Prostate gland (tissue), 2 donors: Measurements from ENCODE around the gene INTS13. TPM values are rescaled to one million over a fixed set of nuclear protein-coding genes. Genes with fewer than 3 reads are reported as not detected.

Source experiments
- DNase-seq: peaks from one replicate; pipeline ENCODE4 v3.0.0-alpha.2; 2019; ENCODE audit warnings: low spot score
- H3K27ac ChIP-seq, 2 donors: fragments of 200-600 bp; sonication (generic); 2 replicates each; pipeline ENCODE4 v1.5.1; 2017 to 2019
- H3K27me3 ChIP-seq: fragments of 200-600 bp; sonication (generic); replicated peaks from 2 replicates; pipeline ENCODE4 v1.5.1; 2019; ENCODE audit not compliant: insufficient read depth
- H3K36me3 ChIP-seq, 2 donors: fragments of 200-600 bp; sonication (generic); 1 replicate in 1 of 2; 2 replicates in 1 of 2; pipeline versions ENCODE4 v1.5.1 to v1.8.1; 2017 to 2019
- H3K4me1 ChIP-seq: fragments of 200-600 bp; sonication (generic); replicated peaks from 2 replicates; pipeline ENCODE4 v1.5.1; 2019
- H3K4me3 ChIP-seq, 2 donors: fragments of 200-600 bp; sonication (generic); 2 replicates each; pipeline ENCODE4 v1.5.1; 2017 to 2019
- H3K9me3 ChIP-seq: fragments of 200-600 bp; sonication (generic); 2 replicates; pipeline ENCODE4 v1.5.1; 2017
- CTCF ChIP-seq, 4 experiments: fragments of 200-600 bp in 2 of 4; fragments of 450-650 bp in 2 of 4; sonication (generic) in 2 of 4; IDR thresholded peaks; 1 replicate in 3 of 4; 2 replicates in 1 of 4; pipeline ENCODE4 v1.5.1; 2016 to 2019; ENCODE audit warnings: antibody characterized with exemption in 4 of 4, mild to moderate bottlenecking in 2 of 4, moderate library complexity in 2 of 4
- POLR2A ChIP-seq: fragments of 450-650 bp; IDR thresholded peaks from one replicate; pipeline ENCODE4 v1.6.1; 2016; ENCODE audit warnings: antibody characterized with exemption, mild to moderate bottlenecking
- POLR2AphosphoS5 ChIP-seq: sonication (generic); formaldehyde crosslinking; IDR thresholded peaks from one replicate; pipeline ENCODE4 v1.6.1; 2017; ENCODE audit warnings: antibody characterized with exemption
- WGBS: methylation state at CpG from one replicate; pipeline ENCODE4 v1.1.5; 2018; 5-methylcytosine and 5-hydroxymethylcytosine counted together
- intact Hi-C: fragments of 100-400 bp; cut with DNase I; formaldehyde crosslinking; loops from one replicate; pipeline ENCODE4 v1.14.2; 2022
- total RNA-seq, 2 donors: library from RNA; depleted of rRNA; stranded (reverse); fragments of >200 nt; gene quantifications; one replicate each; pipeline ENCODE4 v1.1.0, GENCODE V29; 2016

INTS13 gene
- total RNA-seq, 2 donors from 2014 or later: 22.1 to 23.5 TPM

GRCh38 chr12:26937443-26937862, 328 bp downstream of the INTS13 start:
- Histone ChIP-seq H3K27me3 (no peaks in the 10 kb centered on the region), H3K36me3 (no peaks in the 10 kb centered on the region), H3K9me3 (no peaks in the 10 kb centered on the region), H3K27ac (peak overlapping the region; percentile 95 to 98), H3K4me3 (peak overlapping the region; percentile 79 to 90), H3K4me1 (no peaks in the 10 kb centered on the region)
- intact Hi-C loops: loop anchor here (5.0 kb wide), 1 partner anchor 310 kb away; no protein-coding TSS in a partner anchor
- under 1% methylated on average over 10 of the region's 10 CpGs for WGBS
- DNase-seq: no peak
- no peak for TF ChIP-seq POLR2AphosphoS5
- no peak for TF ChIP-seq CTCF (IDR thresholded peaks at IDR 0.05)
- no peak for TF ChIP-seq POLR2A

DNA sequence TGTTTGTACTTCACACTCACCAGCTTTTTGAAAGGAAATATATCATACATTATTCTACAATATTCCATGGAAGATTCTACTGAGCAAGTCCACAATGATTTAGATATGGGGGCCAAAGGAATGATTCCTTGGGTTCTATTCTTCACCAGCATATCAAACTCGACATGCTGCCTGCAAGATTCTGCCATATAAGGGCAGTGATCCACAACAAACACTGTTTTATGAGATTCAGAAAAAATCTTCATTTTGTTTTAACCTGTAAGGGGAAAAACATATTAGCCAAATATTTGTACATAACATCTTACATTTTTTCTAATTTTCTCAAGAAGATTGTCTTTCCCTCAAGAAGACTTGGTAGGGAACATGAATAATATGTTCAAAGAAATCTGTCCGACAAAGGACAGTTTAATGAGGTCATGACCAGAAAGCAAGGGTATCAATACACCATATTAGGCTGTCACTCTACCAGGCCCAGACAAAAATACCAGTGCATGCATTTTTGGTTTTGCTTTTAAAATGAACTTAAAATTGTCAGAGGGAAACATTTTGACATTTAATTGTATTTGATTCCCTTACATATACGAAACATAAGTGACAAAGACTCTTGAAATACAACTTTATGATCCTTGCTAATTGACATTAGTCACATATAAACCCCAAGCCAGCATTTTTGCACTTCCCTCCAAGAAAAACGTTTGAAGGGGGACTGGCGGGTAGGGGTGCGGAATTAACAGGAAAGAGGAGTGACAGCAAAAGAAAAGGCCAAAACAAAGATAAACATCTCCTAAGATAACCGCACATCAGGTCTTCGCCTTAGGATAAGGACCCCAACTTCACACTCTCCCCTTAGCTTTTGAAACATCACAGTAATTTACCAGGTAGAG, 980 bp downstream of the INTS13 start:
- peak overlapping the region; percentile 95 to 98 for H3K27ac ChIP-seq
- no peak for TF ChIP-seq POLR2A
- no peak for TF ChIP-seq CTCF (IDR thresholded peaks at IDR 0.05)
- no peak for TF ChIP-seq POLR2AphosphoS5
- H3K4me3 ChIP-seq: peak overlapping the region; percentile 79 to 90
- no peaks in the 10 kb centered on the region for H3K4me1 ChIP-seq
- intact Hi-C loops: loop anchor here (5.0 kb wide), 1 partner anchor 310 kb away; no protein-coding TSS in a partner anchor
- H3K27me3 ChIP-seq: no peaks in the 10 kb centered on the region
- no peak for DNase-seq
- WGBS: 6% methylated on average over 8 of the region's 8 CpGs
- no peaks in the 10 kb centered on the region for H3K9me3 ChIP-seq
- H3K36me3 ChIP-seq: no peaks in the 10 kb centered on the region

DNA sequence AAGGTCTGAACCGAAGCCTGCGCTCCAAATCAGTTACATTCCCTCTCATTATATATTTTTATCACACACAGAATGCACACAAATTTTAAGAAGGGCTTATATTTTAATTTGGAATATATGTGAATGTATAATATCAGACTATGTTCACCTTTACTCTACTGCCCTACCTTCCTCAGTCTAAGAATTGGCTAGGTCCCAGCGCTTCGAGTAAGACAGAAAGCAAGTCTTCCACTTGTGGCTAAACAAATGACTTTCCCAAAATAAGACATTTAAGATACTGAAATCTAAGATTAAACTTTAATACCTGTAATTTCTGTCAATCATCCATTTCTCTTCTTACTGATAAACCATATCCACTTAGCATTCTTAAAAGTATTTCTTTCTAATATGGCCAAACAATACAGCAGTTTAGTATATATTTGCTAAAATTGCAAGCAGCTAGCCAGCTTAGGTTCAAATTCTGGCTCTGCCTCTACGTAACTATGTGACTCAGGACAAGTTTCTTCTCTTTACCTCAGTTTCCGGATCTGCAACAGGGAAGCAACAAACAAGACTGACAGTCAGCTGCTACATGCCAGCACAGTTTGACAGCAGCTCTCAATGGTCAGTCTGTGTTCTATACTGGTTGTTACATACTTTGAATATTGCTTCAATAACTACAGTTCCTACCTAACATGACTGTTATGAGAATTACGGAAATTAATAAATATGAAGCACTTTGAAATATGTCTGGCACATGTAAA, 2.0 kb downstream of the INTS13 start:
- TF ChIP-seq CTCF (IDR thresholded peaks at IDR 0.05) (no peak), POLR2AphosphoS5 (no peak), POLR2A (no peak)
- Histone ChIP-seq H3K27me3 (no peaks in the 10 kb centered on the region), H3K27ac (no peak overlapping the region), H3K36me3 (no peaks in the 10 kb centered on the region), H3K4me3 (no peak overlapping the region), H3K4me1 (no peaks in the 10 kb centered on the region), H3K9me3 (no peaks in the 10 kb centered on the region)
- no peak for DNase-seq
- intact Hi-C loops: loop anchor here (5.0 kb wide), 1 partner anchor 311 kb away; no protein-coding TSS in a partner anchor
- WGBS: 80% methylated on average over 7 of the region's 7 CpGs

DNA sequence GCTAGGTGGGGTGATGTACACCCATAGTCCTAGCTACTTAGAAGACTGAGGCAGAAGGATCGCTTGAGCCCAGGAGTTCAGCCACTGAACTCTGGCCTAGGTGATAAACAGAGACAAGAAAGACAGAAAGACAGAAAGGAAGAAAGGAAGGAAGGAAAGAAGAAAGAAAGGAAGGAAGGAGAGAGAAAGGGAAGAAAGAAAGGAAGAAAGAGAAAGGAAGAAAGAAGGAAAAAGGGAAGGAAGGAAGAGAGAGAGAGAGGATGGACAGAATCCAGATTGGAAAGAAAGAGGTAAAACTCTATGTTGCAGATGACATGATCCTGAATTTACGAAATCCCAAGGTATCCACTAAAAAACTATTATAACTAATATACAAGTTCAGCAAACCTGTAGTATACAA, 8.2 kb downstream of the INTS13 start:
- Histone ChIP-seq H3K27ac (no peak overlapping the region), H3K36me3 (no peaks in the 10 kb centered on the region), H3K9me3 (no peaks in the 10 kb centered on the region), H3K4me1 (no peaks in the 10 kb centered on the region), H3K4me3 (no peak overlapping the region), H3K27me3 (peaks cover 2% of the 10 kb centered on the region)
- intact Hi-C loops: no loop called here
- TF ChIP-seq CTCF (IDR thresholded peaks at IDR 0.05): no peak
- TF ChIP-seq POLR2AphosphoS5: no peak
- TF ChIP-seq POLR2A: no peak
- no peak for DNase-seq
- WGBS: 99% methylated on average over 2 of the region's 2 CpGs
